Activated CD4-positive, alpha-beta T cell treated with anti-CD3 and anti-CD28 coated beads for 36 hours (primary cell): ENCODE results near the gene NDUFA12. TPM values are rescaled to one million over a fixed set of nuclear protein-coding genes. Genes with fewer than 3 reads are reported as not detected.
A peak's percentile ranks its signal among the peaks of the same experiment; 100 is the strongest.
"Not testable (repeated sequence)": the region's sequence is repeated elsewhere in the genome, so short reads cannot be mapped to it uniquely, and the experiment has no call there.

Experiments
- ATAC-seq: fragments of 200-7000 bp; cut with Tn5 transposase; one replicate; pipeline ENCODE4 v1.10.0; 2021; ENCODE audit warnings: mild to moderate bottlenecking, moderate library complexity
- CTCF ChIA-PET: fragments of 350-600 bp; sonication (Branson Sonifier 250); formaldehyde crosslinking; loops from one replicate; lab custom pipeline; 2021; ENCODE audit warnings: antibody characterized with exemption; lab: Charles Lee
- POLR2A ChIA-PET: fragments of 350-600 bp; sonication (Branson Sonifier 250); formaldehyde crosslinking; loops from one replicate; lab custom pipeline; 2021; ENCODE audit warnings: antibody characterized with exemption, inconsistent platforms; lab: Charles Lee
- DNase-seq: peaks from one replicate; pipeline ENCODE4 v3.0.0-alpha.2; 2020
- H3K27ac Mint-ChIP-seq: one replicate; pipeline ENCODE4 v1.8.0; 2021; ENCODE audit warnings: mixed read lengths
- H3K27me3 Mint-ChIP-seq: one replicate; pipeline ENCODE4 v1.8.0; 2021; ENCODE audit warnings: mixed read lengths
- H3K36me3 Mint-ChIP-seq: one replicate; pipeline ENCODE4 v1.8.0; 2021; ENCODE audit warnings: low read depth, mixed read lengths
- H3K4me1 Mint-ChIP-seq: one replicate; pipeline ENCODE4 v1.8.0; 2021; ENCODE audit warnings: mixed read lengths
- H3K4me3 Mint-ChIP-seq: one replicate; pipeline ENCODE4 v1.8.0; 2021; ENCODE audit warnings: mild to moderate bottlenecking, moderate library complexity, mixed read lengths
- H3K9me3 Mint-ChIP-seq: one replicate; pipeline ENCODE4 v1.8.0; 2021; ENCODE audit warnings: low read depth, mixed read lengths
- intact Hi-C, 2 experiments: fragments of 100-400 bp; cut with DNase I in 1 of 2; cut with micrococcal nuclease in 1 of 2; formaldehyde crosslinking; loops; one replicate each; pipeline versions ENCODE4 v1.14.2 to v1.15.1; 2022 to 2024; cut with DNase I, micrococcal nuclease
- total RNA-seq, 2 experiments: library from RNA; stranded (reverse); gene quantifications; one replicate each; pipeline ENCODE4 v1.2.3, GENCODE V29; 2021

NDUFA12 gene
- total RNA-seq, 2 experiments from 2014 or later = 135 to 194 TPM

GRCh38 chr12:95002754-95003153 lies 743 bp downstream of the NDUFA12 start:
- CTCF ChIA-PET = interaction anchor here (0.6 to 2.0 kb wide), 5 partner anchors 11 to 532 kb away, joined by 3 to 8 read pairs (median 6); partner anchors contain the start of gene NR2C1
- no peaks in the 10 kb centered on the region for H3K27me3 Mint-ChIP-seq
- peaks cover 33% of the 10 kb centered on the region for H3K36me3 Mint-ChIP-seq

GRCh38 chr12:94998326-94998725 lies 5.2 kb downstream of the NDUFA12 start:
- Mint-ChIP-seq H3K4me3 (no peak overlapping the region), H3K4me1 (peaks cover 48% of the 10 kb centered on the region), H3K27me3 (no peaks in the 10 kb centered on the region), H3K36me3 (peaks cover 40% of the 10 kb centered on the region), H3K27ac (no peak overlapping the region), H3K9me3 (no peaks in the 10 kb centered on the region)
- POLR2A ChIA-PET = no interaction called here
- CTCF ChIA-PET = interaction anchor here (0.6 kb wide), 1 partner anchor 23 kb away, joined by 3 read pairs; no protein-coding TSS in a partner anchor
- intact Hi-C loops = no loop called here
- no peak for DNase-seq
- ATAC-seq = no peak

More at GRCh38 chr12:95002754-95003153, 743 bp downstream of the NDUFA12 start:
- peak overlapping the region; percentile 95 for H3K4me3 Mint-ChIP-seq
- DNase-seq (no peak), ATAC-seq (peak; percentile 14)
- H3K4me1 Mint-ChIP-seq = peaks cover 52% of the 10 kb centered on the region
- POLR2A ChIA-PET = interaction anchor here (0.6 to 1.2 kb wide), 2 partner anchors 14 to 101 kb away, joined by 3 to 5 read pairs; no protein-coding TSS in a partner anchor
- intact Hi-C loops = loop anchor here (1.0 to 5.0 kb wide), 11 partner anchors 12 to 1033 kb away; partner anchors contain the start of genes FGD6 (in 2 of the 2), NR2C1 (in 2 of the 2), VEZT (in 2 of the 2) and AMDHD1 (in 1 of the 2)
- H3K9me3 Mint-ChIP-seq = peaks cover 7% of the 10 kb centered on the region
- peak overlapping the region; percentile 90 for H3K27ac Mint-ChIP-seq

GRCh38 chr12:94997726-94998125 lies 5.8 kb downstream of the NDUFA12 start:
- ChIA-PET POLR2A (no interaction called here), CTCF (no interaction called here)
- intact Hi-C loops = no loop called here
- no peak overlapping the region for H3K27ac Mint-ChIP-seq
- peaks cover 39% of the 10 kb centered on the region for H3K36me3 Mint-ChIP-seq
- H3K4me1 Mint-ChIP-seq = peaks cover 47% of the 10 kb centered on the region
- no peak for DNase-seq
- H3K9me3 Mint-ChIP-seq = no peaks in the 10 kb centered on the region
- no peak overlapping the region for H3K4me3 Mint-ChIP-seq
- ATAC-seq = no peak
- no peaks in the 10 kb centered on the region for H3K27me3 Mint-ChIP-seq

- ATAC-seq (no peak), DNase-seq (no peak)
- ChIA-PET POLR2A (no interaction called here), CTCF (no interaction called here)
- H3K36me3 Mint-ChIP-seq = peaks cover 41% of the 10 kb centered on the region
- peaks cover 47% of the 10 kb centered on the region for H3K4me1 Mint-ChIP-seq
- no peak overlapping the region for H3K4me3 Mint-ChIP-seq
- no peaks in the 10 kb centered on the region for H3K27me3 Mint-ChIP-seq
- H3K27ac Mint-ChIP-seq = no peak overlapping the region
- intact Hi-C loops = no loop called here
- H3K9me3 Mint-ChIP-seq = no peaks in the 10 kb centered on the region
Observed at GRCh38 chr12:94997061-94997460, 6.4 kb downstream of the NDUFA12 start.

GRCh38 chr12:94994312-94994711 lies 9.2 kb downstream of the NDUFA12 start:
- DNase-seq (no peak), ATAC-seq (no peak)
- POLR2A ChIA-PET = interaction anchor here (0.6 kb wide), 1 partner anchor 572 kb away, joined by 3 read pairs; no protein-coding TSS in a partner anchor
- H3K27ac Mint-ChIP-seq = no peak overlapping the region
- H3K4me1 Mint-ChIP-seq = peaks cover 43% of the 10 kb centered on the region
- intact Hi-C loops = no loop called here
- no peaks in the 10 kb centered on the region for H3K9me3 Mint-ChIP-seq
- H3K27me3 Mint-ChIP-seq = no peaks in the 10 kb centered on the region
- H3K36me3 Mint-ChIP-seq = peaks cover 39% of the 10 kb centered on the region
- H3K4me3 Mint-ChIP-seq = no peak overlapping the region
- CTCF ChIA-PET = interaction anchor here (0.7 to 1.0 kb wide), 3 partner anchors 9 to 131 kb away, joined by 3 read pairs; partner anchors contain the start of gene NDUFA12

GRCh38 chr12:94993855-94994254 lies 9.6 kb downstream of the NDUFA12 start:
- H3K27ac Mint-ChIP-seq = not testable (repeated sequence)
- CTCF ChIA-PET = interaction anchor here (0.7 to 1.0 kb wide), 3 partner anchors 10 to 132 kb away, joined by 3 read pairs; partner anchors contain the start of gene NDUFA12
- peaks cover 38% of the 10 kb centered on the region for H3K36me3 Mint-ChIP-seq

GRCh38 chr12:94990222-94990621 lies 13.3 kb downstream of the NDUFA12 start:
- peaks cover 55% of the 10 kb centered on the region for H3K4me1 Mint-ChIP-seq
- POLR2A ChIA-PET = interaction anchor here (0.7 to 1.3 kb wide), 3 partner anchors 9 to 756 kb away, joined by 4 read pairs; no protein-coding TSS in a partner anchor
- peaks cover 36% of the 10 kb centered on the region for H3K36me3 Mint-ChIP-seq
- ATAC-seq (peak; percentile 64), DNase-seq (peak; percentile 35)
- H3K27ac Mint-ChIP-seq = peak overlapping the region; percentile 34
- intact Hi-C loops = loop anchor here in 1 of 2 experiments (1.0 kb wide), 1 partner anchor 12 kb away; no protein-coding TSS in a partner anchor
- no peak overlapping the region for H3K4me3 Mint-ChIP-seq
- H3K9me3 Mint-ChIP-seq = no peaks in the 10 kb centered on the region
- CTCF ChIA-PET = interaction anchor here (0.6 to 1.3 kb wide), 7 partner anchors 9 to 1175 kb away, joined by 3 to 6 read pairs (median 3); partner anchors contain the start of gene NDUFA12
- H3K27me3 Mint-ChIP-seq = no peaks in the 10 kb centered on the region

More at GRCh38 chr12:94993855-94994254, 9.6 kb downstream of the NDUFA12 start:
- H3K9me3 Mint-ChIP-seq, H3K27me3 Mint-ChIP-seq, H3K4me3 Mint-ChIP-seq, intact Hi-C loops, DNase-seq: not testable (repeated sequence)
- peak; percentile 56 for ATAC-seq
- peaks cover 43% of the 10 kb centered on the region for H3K4me1 Mint-ChIP-seq
- POLR2A ChIA-PET = interaction anchor here (0.7 kb wide), 1 partner anchor 71 kb away, joined by 4 read pairs; no protein-coding TSS in a partner anchor

GRCh38 chr12:94988471-94988870 lies 15.0 kb downstream of the NDUFA12 start:
- intact Hi-C loops = loop anchor here in 1 of 2 experiments (10.0 kb wide), 1 partner anchor 844 kb away; the partner anchor contains the start of gene PLXNC1
- ATAC-seq = no peak
- H3K27me3 Mint-ChIP-seq = no peaks in the 10 kb centered on the region
- peak overlapping the region; percentile 86 for H3K27ac Mint-ChIP-seq
- CTCF ChIA-PET = interaction anchor here (1.1 kb wide), 1 partner anchor 25 kb away, joined by 4 read pairs; no protein-coding TSS in a partner anchor
- no peaks in the 10 kb centered on the region for H3K9me3 Mint-ChIP-seq
- no peak overlapping the region for H3K4me3 Mint-ChIP-seq
- H3K4me1 Mint-ChIP-seq = peaks cover 56% of the 10 kb centered on the region
- peak; percentile 11 for DNase-seq
- POLR2A ChIA-PET = no interaction called here
- H3K36me3 Mint-ChIP-seq = peaks cover 36% of the 10 kb centered on the region

- DNase-seq (no peak), ATAC-seq (peak; percentile 57)
- Mint-ChIP-seq H3K27ac (peak overlapping the region; percentile 86), H3K9me3 (no peaks in the 10 kb centered on the region), H3K36me3 (peaks cover 35% of the 10 kb centered on the region), H3K27me3 (no peaks in the 10 kb centered on the region), H3K4me1 (peaks cover 61% of the 10 kb centered on the region), H3K4me3 (no peak overlapping the region)
- intact Hi-C loops = loop anchor here in 1 of 2 experiments (10.0 kb wide), 1 partner anchor 843 kb away; the partner anchor contains the start of gene PLXNC1
- CTCF ChIA-PET = no interaction called here
- POLR2A ChIA-PET = no interaction called here
Observed at GRCh38 chr12:94987801-94988200, 15.7 kb downstream of the NDUFA12 start.

- no peaks in the 10 kb centered on the region for H3K9me3 Mint-ChIP-seq
- peaks cover 29% of the 10 kb centered on the region for H3K36me3 Mint-ChIP-seq
- H3K27ac Mint-ChIP-seq = peak overlapping the region; percentile 61
- ChIA-PET POLR2A (interaction anchor here (0.6 kb wide), 1 partner anchor 865 kb away, joined by 8 read pairs; no protein-coding TSS in a partner anchor), CTCF (no interaction called here)
- no peak for DNase-seq
- intact Hi-C loops = loop anchor here in 1 of 2 experiments (10.0 kb wide), 1 partner anchor 842 kb away; the partner anchor contains the start of gene PLXNC1
- H3K4me1 Mint-ChIP-seq = peaks cover 63% of the 10 kb centered on the region
- no peak overlapping the region for H3K4me3 Mint-ChIP-seq
- ATAC-seq = no peak
- no peaks in the 10 kb centered on the region for H3K27me3 Mint-ChIP-seq
Observed at GRCh38 chr12:94987076-94987669, 16.3 kb downstream of the NDUFA12 start.

GRCh38 chr12:94985099-94985498 lies 18.4 kb downstream of the NDUFA12 start:
- not testable (repeated sequence) for ATAC-seq, H3K4me3 Mint-ChIP-seq, DNase-seq, H3K9me3 Mint-ChIP-seq, H3K27ac Mint-ChIP-seq, H3K27me3 Mint-ChIP-seq
- CTCF ChIA-PET = interaction anchor here (0.6 to 1.2 kb wide), 2 partner anchors 24 to 883 kb away, joined by 3 read pairs; no protein-coding TSS in a partner anchor
- intact Hi-C loops = loop anchor here in 1 of 2 experiments (10.0 kb wide), 1 partner anchor 840 kb away; the partner anchor contains the start of gene PLXNC1
- POLR2A ChIA-PET = interaction anchor here (0.6 kb wide), 1 partner anchor 1017 kb away, joined by 3 read pairs; no protein-coding TSS in a partner anchor
- H3K36me3 Mint-ChIP-seq = peaks cover 27% of the 10 kb centered on the region
- H3K4me1 Mint-ChIP-seq = peaks cover 74% of the 10 kb centered on the region
